A549 (cell line): ENCODE data around the gene COBLL1. TPM values are rescaled to one million over a fixed set of nuclear protein-coding genes. Genes with fewer than 3 reads are reported as not detected.

Experiments used
- ATAC-seq, 2 experiments: fragments of 200-7000 bp in 1 of 2; fragments of >200 bp in 1 of 2; cut with Nextera tagmentation in 1 of 2; cut with Tn5 transposase in 1 of 2; 3 replicates each; pipeline versions ENCODE4 v1.8.0 to v1.9.1; 2018 to 2020; ENCODE audit warnings: mild to moderate bottlenecking in 1 of 2, moderate library complexity in 1 of 2
- CTCF ChIA-PET: fragments of 300-600 bp; sonication (Branson Sonifier 250); formaldehyde crosslinking; extraction: SDS; loops from one replicate; lab custom pipeline; 2021; ENCODE audit warnings: antibody characterized with exemption, inconsistent platforms; lab: Yijun Ruan, JAX
- POLR2A ChIA-PET: fragments of 350-600 bp; formaldehyde crosslinking; extraction: SDS; loops from one replicate; lab custom pipeline; 2021; ENCODE audit warnings: antibody characterized with exemption, inconsistent platforms; lab: Yijun Ruan, JAX
- DNase-seq, 2 experiments: peaks; one replicate each; pipeline versions ENCODE4 v3.0.0 to v3.0.0-alpha.2; 2011 to 2016; ENCODE audit warnings: low read depth in 1 of 2, low spot score in 1 of 2
- FAIRE-seq: peaks from 2 replicates; lab custom pipeline; 2011; peaks lifted over from hg19 to GRCh38; lab: Jason Lieb, UNC
- H3K27ac ChIP-seq, 2 experiments: fragments of >200 bp; sonication (Bioruptor Twin); formaldehyde crosslinking; 3 replicates each; pipeline ENCODE4 v1.5.1; 2016 to 2017
- H3K4me1 ChIP-seq: fragments of >200 bp; sonication (Bioruptor Twin); formaldehyde crosslinking; 3 replicates; pipeline ENCODE4 v1.6.1; 2016
- H3K4me2 ChIP-seq: fragments of >200 bp; sonication (Bioruptor Twin); formaldehyde crosslinking; 3 replicates; pipeline ENCODE4 v1.6.1; 2016
- H3K4me3 ChIP-seq: fragments of >200 bp; sonication (Bioruptor Twin); formaldehyde crosslinking; 3 replicates; pipeline ENCODE4 v1.5.1; 2016
- H3K9me3 ChIP-seq: fragments of >200 bp; sonication (Bioruptor Twin); formaldehyde crosslinking; 3 replicates; pipeline ENCODE4 v1.6.1; 2016
- BHLHE40 ChIP-seq: IDR thresholded peaks from 2 replicates; pipeline ENCODE4 v1.6.1; 2012; ENCODE audit warnings: low read depth, low read length, inconsistent platforms
- CBX2 ChIP-seq: fragments of 200-600 bp; sonication (generic); IDR thresholded peaks from 2 replicates; pipeline ENCODE4 v1.6.1; 2016; ENCODE audit warnings: low read depth, mild to moderate bottlenecking, borderline replicate concordance
- CHD2 ChIP-seq: fragments of 150-350 bp; IDR thresholded peaks from 2 replicates; pipeline ENCODE4 v1.6.1; 2014; ENCODE audit warnings: low read length; ENCODE audit not compliant: partially characterized antibody
- EHMT2 ChIP-seq: fragments of 200-600 bp; sonication (generic); IDR thresholded peaks from 2 replicates; pipeline ENCODE4 v1.6.1; 2016; ENCODE audit warnings: antibody characterized with exemption, low read depth, mild to moderate bottlenecking, moderate library complexity
- EP300 ChIP-seq, 2 experiments: fragments of >200 bp; sonication (Bioruptor Twin); formaldehyde crosslinking; IDR thresholded peaks; 2 replicates in 1 of 2; 3 replicates in 1 of 2; pipeline ENCODE4 v1.6.1; 2016 to 2017
- FOSL2 ChIP-seq, 2 experiments: fragments of 450-650 bp in 1 of 2; fragments of >200 bp in 1 of 2; sonication (Bioruptor Twin) in 1 of 2; formaldehyde crosslinking; IDR thresholded peaks; 2 replicates each; pipeline versions ENCODE4 v1.5.0 to v1.6.1; 2016 to 2020; ENCODE audit warnings: mild to moderate bottlenecking in 1 of 2, moderate library complexity in 1 of 2
- GATA3 ChIP-seq: IDR thresholded peaks from 2 replicates; pipeline ENCODE4 v1.6.1; 2012; ENCODE audit warnings: borderline replicate concordance
- HOXA7 ChIP-seq: fragments of 250-450 bp; sonication (Bioruptor Pico); IDR thresholded peaks from 2 replicates; pipeline ENCODE4 v1.5.0; 2020; ENCODE audit warnings: mild to moderate bottlenecking, moderate library complexity
- HOXB13 ChIP-seq: fragments of 250-450 bp; sonication (Bioruptor Pico); IDR thresholded peaks from 2 replicates; pipeline ENCODE4 v1.5.0; 2020; ENCODE audit warnings: low read depth, mild to moderate bottlenecking, moderate library complexity
- JUN ChIP-seq, 2 experiments: fragments of >200 bp; sonication (Bioruptor Twin); formaldehyde crosslinking; IDR thresholded peaks; 2 replicates in 1 of 2; 3 replicates in 1 of 2; pipeline ENCODE4 v1.6.1; 2016 to 2017
- MAZ ChIP-seq: fragments of 150-350 bp; IDR thresholded peaks from 2 replicates; pipeline ENCODE4 v1.6.1; 2014; ENCODE audit warnings: antibody characterized with exemption, low read depth, low read length, borderline replicate concordance
- NFE2L2 ChIP-seq: fragments of 150-350 bp; conservative IDR thresholded peaks from 2 replicates; pipeline ENCODE4 v1.6.1; 2014; ENCODE audit warnings: low read length
- PHF8 ChIP-seq: fragments of 200-600 bp; sonication (generic); IDR thresholded peaks from 2 replicates; pipeline ENCODE4 v1.6.1; 2016; ENCODE audit warnings: low read depth, mild to moderate bottlenecking, antibody characterized with exemption, moderate library complexity, borderline replicate concordance
- POLR2A ChIP-seq: IDR thresholded peaks from 2 replicates; pipeline ENCODE4 v1.6.1; 2012; ENCODE audit warnings: mild to moderate bottlenecking, low read length
- RAD21 ChIP-seq, 2 experiments: fragments of >200 bp in 1 of 2; sonication (Bioruptor Twin) in 1 of 2; formaldehyde crosslinking in 1 of 2; IDR thresholded peaks in 1 of 2; conservative IDR thresholded peaks in 1 of 2; 2 replicates in 1 of 2; 3 replicates in 1 of 2; pipeline ENCODE4 v1.6.1; 2012 to 2018; ENCODE audit warnings: inconsistent platforms in 1 of 2
- RARB ChIP-seq: fragments of 250-450 bp; sonication (Bioruptor Pico); IDR thresholded peaks from 2 replicates; pipeline ENCODE4 v1.8.0; 2021; ENCODE audit warnings: mild to moderate bottlenecking, moderate library complexity
- RNF2 ChIP-seq: fragments of 200-600 bp; sonication (generic); IDR thresholded peaks from 2 replicates; pipeline ENCODE4 v1.6.1; 2016; ENCODE audit warnings: low read depth, mild to moderate bottlenecking, antibody characterized with exemption, moderate library complexity, borderline replicate concordance
- SREBF2 ChIP-seq: fragments of 450-650 bp; IDR thresholded peaks from 2 replicates; pipeline ENCODE4 v1.6.1; 2014; ENCODE audit warnings: mild to moderate bottlenecking, moderate library complexity
- TFCP2L1 ChIP-seq: fragments of 250-450 bp; sonication (Bioruptor Pico); IDR thresholded peaks from 2 replicates; pipeline ENCODE4 v1.5.0; 2021; ENCODE audit warnings: mild to moderate bottlenecking
- TP53 ChIP-seq: fragments of 250-450 bp; sonication (Bioruptor Pico); IDR thresholded peaks from 2 replicates; pipeline ENCODE4 v1.5.0; 2021; ENCODE audit warnings: mild to moderate bottlenecking, moderate library complexity
- ZFP36 ChIP-seq: fragments of 450-650 bp; IDR thresholded peaks from 2 replicates; pipeline ENCODE4 v1.6.1; 2014; ENCODE audit warnings: borderline replicate concordance; ENCODE audit not compliant: partially characterized antibody
- ZSCAN20 ChIP-seq: fragments of 250-450 bp; sonication (Bioruptor Pico); IDR thresholded peaks from 2 replicates; pipeline ENCODE4 v1.8.0; 2022; ENCODE audit warnings: mild to moderate bottlenecking, moderate library complexity
- WGBS: methylation state at CpG from one replicate; pipeline ENCODE4 v1.1.6; 2017; ENCODE audit errors: missing lambda C conversion rate; 5-methylcytosine and 5-hydroxymethylcytosine counted together
- polyA plus RNA-seq, 4 experiments: library from polyadenylated mRNA; depleted of rRNA in 3 of 4; stranded (reverse); fragments of >200 nt; fragmentation: RNase III in 1 of 4; extraction: RNeasy Plus Mini Kit Qiagen cat#74134 plus additional on column Dnase treatment in 1 of 4; gene quantifications; 2 replicates in 3 of 4; 3 replicates in 1 of 4; pipeline ENCODE4 v1.2.3, GENCODE V29; 2011 to 2017
- TF ChIP-seq, protein P1 (sequence below): IDR thresholded peaks from 2 replicates; pipeline ENCODE4 v1.6.1; 2012
- TF ChIP-seq, protein P2 (sequence below): IDR thresholded peaks from 2 replicates; pipeline ENCODE4 v1.6.1; 2012
- TF ChIP-seq, protein P3 (sequence below): fragments of 250-450 bp; sonication (Bioruptor Pico); IDR thresholded peaks from 2 replicates; pipeline ENCODE4 v1.5.0; 2021; ENCODE audit warnings: mild to moderate bottlenecking, moderate library complexity, borderline replicate concordance
- TF ChIP-seq, protein P4 (sequence below): fragments of 250-450 bp; sonication (Bioruptor Pico); IDR thresholded peaks from 2 replicates; pipeline ENCODE4 v1.5.0; 2020; ENCODE audit warnings: low read depth, mild to moderate bottlenecking, moderate library complexity

The COBLL1 gene
- polyA plus RNA-seq, 2 of the 4 experiments (the other 2 are of a cell fraction) = 2.6 to 5.3 TPM

DNA sequence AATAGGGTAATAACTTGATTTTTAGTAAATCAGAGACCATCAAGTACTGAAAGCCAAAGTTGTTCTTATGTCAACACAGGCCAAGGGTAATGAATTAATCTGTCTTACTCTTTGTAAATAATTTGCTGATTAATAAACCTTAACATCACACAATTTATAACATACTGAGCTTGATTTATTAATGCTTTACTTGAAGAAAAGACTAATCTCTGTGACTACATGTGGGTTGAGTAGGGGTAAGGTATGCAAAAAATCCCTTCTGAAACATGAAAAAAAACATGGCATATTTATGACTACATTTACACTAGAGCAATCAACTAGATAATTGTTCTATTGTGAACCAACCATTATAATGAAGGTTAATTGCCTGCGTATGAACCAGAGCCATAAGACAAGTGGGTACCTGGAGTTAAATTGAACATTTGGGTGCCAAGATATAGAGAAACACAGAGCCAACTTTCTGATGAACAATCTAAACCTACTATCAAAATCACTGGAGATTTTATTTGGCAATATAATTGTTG is 152.7 kb downstream of the COBLL1 start:
- H3K4me3 ChIP-seq = no peak overlapping the region
- FAIRE-seq (no peak), DNase-seq (no peak), ATAC-seq (no peak)
- ChIA-PET CTCF (no interaction called here), POLR2A (no interaction called here)
- no peaks in the 10 kb centered on the region for H3K9me3 ChIP-seq
- peaks cover 24% of the 10 kb centered on the region for H3K4me1 ChIP-seq
- no peak overlapping the region for H3K27ac ChIP-seq
- H3K4me2 ChIP-seq = no peak overlapping the region
- 88% methylated on average over 1 of the region's 1 CpG for WGBS
- no peak for TF ChIP-seq HOXA7
- no peak for TF ChIP-seq HOXB13 (CRISPR knock-in tag)
- TF ChIP-seq MAZ = no peak
- TF ChIP-seq BHLHE40 = no peak
- TF ChIP-seq POLR2A = no peak
- no peak for TF ChIP-seq PHF8
- no peak for TF ChIP-seq SREBF2
- TF ChIP-seq ZSCAN20 (CRISPR knock-in tag) = no peak
- no peak for TF ChIP-seq RAD21 (conservative IDR thresholded peaks at IDR 0.05 in 1 of 2, IDR thresholded peaks at IDR 0.05 in 1 of 2)
- no peak for TF ChIP-seq CBX2
- no peak for TF ChIP-seq EHMT2
- no peak for TF ChIP-seq FOSL2 (IDR thresholded peaks at IDR 0.05)
- no peak for TF ChIP-seq FOSL2 (CRISPR knock-in tag; IDR thresholded peaks at IDR 0.05)
- TF ChIP-seq, protein P1, sequence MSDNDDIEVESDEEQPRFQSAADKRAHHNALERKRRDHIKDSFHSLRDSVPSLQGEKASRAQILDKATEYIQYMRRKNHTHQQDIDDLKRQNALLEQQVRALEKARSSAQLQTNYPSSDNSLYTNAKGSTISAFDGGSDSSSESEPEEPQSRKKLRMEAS = no peak
- TF ChIP-seq CHD2 = no peak

DNA sequence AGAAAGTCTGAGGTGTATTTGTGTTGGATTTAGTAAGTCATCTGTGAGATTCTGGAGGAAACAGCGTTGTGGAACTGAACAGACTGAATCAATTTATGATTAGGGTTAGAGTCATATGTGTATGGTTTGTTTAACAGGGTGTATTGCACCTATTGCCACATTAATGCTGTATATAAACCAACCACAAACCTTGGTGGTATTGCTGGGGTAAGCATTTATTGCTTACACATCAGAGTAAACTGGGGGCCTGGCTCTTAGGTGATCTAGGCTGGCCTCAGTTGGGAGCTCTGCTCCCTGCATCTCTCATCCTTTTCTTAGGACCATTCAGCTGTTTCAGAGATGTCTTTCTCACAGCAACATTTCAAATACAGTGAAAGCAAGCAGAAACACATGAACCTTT is 160.6 kb downstream of the COBLL1 start:
- POLR2A ChIA-PET = no interaction called here
- ATAC-seq = no peak

More for the DNA sequence above, 160.6 kb downstream of the COBLL1 start:
- CTCF ChIA-PET = no interaction called here
- H3K4me2 ChIP-seq = no peak overlapping the region
- no peak overlapping the region for H3K4me3 ChIP-seq
- 83% methylated on average over 1 of the region's 1 CpG for WGBS
- no peaks in the 10 kb centered on the region for H3K4me1 ChIP-seq
- H3K27ac ChIP-seq = no peak overlapping the region
- DNase-seq (no peak), FAIRE-seq (no peak)
- H3K9me3 ChIP-seq = peaks cover 4% of the 10 kb centered on the region; the same call in 1 of the 3 replicates
- no peak for TF ChIP-seq HOXA7
- TF ChIP-seq MAZ = no peak
- TF ChIP-seq TFCP2L1 = no peak
- TF ChIP-seq BHLHE40 = no peak
- TF ChIP-seq, protein P1 = no peak
- TF ChIP-seq HOXB13 (CRISPR knock-in tag) = no peak
- TF ChIP-seq EP300 (IDR thresholded peaks at IDR 0.05) = no peak
- TF ChIP-seq RNF2 = no peak
- no peak for TF ChIP-seq SREBF2
- TF ChIP-seq GATA3 = no peak
- TF ChIP-seq CBX2 = no peak
- TF ChIP-seq ZFP36 = no peak
- TF ChIP-seq, protein P2, sequence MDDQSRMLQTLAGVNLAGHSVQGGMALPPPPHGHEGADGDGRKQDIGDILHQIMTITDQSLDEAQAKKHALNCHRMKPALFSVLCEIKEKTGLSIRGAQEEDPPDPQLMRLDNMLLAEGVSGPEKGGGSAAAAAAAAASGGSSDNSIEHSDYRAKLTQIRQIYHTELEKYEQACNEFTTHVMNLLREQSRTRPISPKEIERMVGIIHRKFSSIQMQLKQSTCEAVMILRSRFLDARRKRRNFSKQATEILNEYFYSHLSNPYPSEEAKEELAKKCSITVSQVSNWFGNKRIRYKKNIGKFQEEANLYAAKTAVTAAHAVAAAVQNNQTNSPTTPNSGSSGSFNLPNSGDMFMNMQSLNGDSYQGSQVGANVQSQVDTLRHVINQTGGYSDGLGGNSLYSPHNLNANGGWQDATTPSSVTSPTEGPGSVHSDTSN = no peak
- TF ChIP-seq RARB = no peak
- TF ChIP-seq, protein P3, sequence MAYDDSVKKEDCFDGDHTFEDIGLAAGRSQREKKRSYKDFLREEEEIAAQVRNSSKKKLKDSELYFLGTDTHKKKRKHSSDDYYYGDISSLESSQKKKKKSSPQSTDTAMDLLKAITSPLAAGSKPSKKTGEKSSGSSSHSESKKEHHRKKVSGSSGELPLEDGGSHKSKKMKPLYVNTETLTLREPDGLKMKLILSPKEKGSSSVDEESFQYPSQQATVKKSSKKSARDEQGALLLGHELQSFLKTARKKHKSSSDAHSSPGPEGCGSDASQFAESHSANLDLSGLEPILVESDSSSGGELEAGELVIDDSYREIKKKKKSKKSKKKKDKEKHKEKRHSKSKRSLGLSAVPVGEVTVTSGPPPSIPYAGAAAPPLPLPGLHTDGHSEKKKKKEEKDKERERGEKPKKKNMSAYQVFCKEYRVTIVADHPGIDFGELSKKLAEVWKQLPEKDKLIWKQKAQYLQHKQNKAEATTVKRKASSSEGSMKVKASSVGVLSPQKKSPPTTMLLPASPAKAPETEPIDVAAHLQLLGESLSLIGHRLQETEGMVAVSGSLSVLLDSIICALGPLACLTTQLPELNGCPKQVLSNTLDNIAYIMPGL (CRISPR knock-in tag) = no peak
- no peak for TF ChIP-seq JUN (IDR thresholded peaks at IDR 0.05)
- TF ChIP-seq, protein P4, sequence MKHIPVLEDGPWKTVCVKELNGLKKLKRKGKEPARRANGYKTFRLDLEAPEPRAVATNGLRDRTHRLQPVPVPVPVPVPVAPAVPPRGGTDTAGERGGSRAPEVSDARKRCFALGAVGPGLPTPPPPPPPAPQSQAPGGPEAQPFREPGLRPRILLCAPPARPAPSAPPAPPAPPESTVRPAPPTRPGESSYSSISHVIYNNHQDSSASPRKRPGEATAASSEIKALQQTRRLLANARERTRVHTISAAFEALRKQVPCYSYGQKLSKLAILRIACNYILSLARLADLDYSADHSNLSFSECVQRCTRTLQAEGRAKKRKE (CRISPR knock-in tag) = no peak
- TF ChIP-seq TP53 (CRISPR knock-in tag) = no peak
- TF ChIP-seq NFE2L2 = no peak
- TF ChIP-seq, all 56 proteins: peak for 0
